RWPE2 (cell line): ENCODE measurements around the gene TMEM63A.
"Not testable (repeated sequence)": the region's sequence is repeated elsewhere in the genome, so short reads cannot be mapped to it uniquely, and the experiment has no call there.

Experiments used
- ATAC-seq: fragments of 200-7000 bp; cut with Tn5 transposase; 3 replicates; pipeline ENCODE4 v1.9.1; 2021; ENCODE audit warnings: low read depth
- DNase-seq: peaks from one replicate; pipeline ENCODE4 v3.0.0-alpha.2; 2020; ENCODE audit warnings: low spot score
- H3K27ac ChIP-seq: fragments of 450-650 bp; 2 replicates; pipeline ENCODE4 v1.5.1; 2017; ENCODE audit warnings: mild to moderate bottlenecking; ENCODE audit not compliant: poor library complexity, severe bottlenecking
- H3K27me3 ChIP-seq: fragments of 250-450 bp; sonication (Bioruptor Pico); 2 replicates; pipeline ENCODE4 v1.5.1; 2021; ENCODE audit warnings: mild to moderate bottlenecking, moderate library complexity; ENCODE audit not compliant: insufficient read depth, poor library complexity, severe bottlenecking
- H3K36me3 ChIP-seq: fragments of 250-450 bp; sonication (Bioruptor Pico); 2 replicates; pipeline ENCODE4 v1.5.1; 2020; ENCODE audit warnings: low read depth, mild to moderate bottlenecking, moderate library complexity
- H3K4me1 ChIP-seq: fragments of 250-450 bp; sonication (Bioruptor Pico); 2 replicates; pipeline ENCODE4 v1.5.1; 2021; ENCODE audit warnings: mild to moderate bottlenecking, moderate library complexity; ENCODE audit not compliant: insufficient read depth, poor library complexity, severe bottlenecking
- H3K4me3 ChIP-seq: fragments of 250-450 bp; sonication (Bioruptor Pico); 2 replicates; pipeline ENCODE4 v1.5.1; 2021; ENCODE audit warnings: mild to moderate bottlenecking, moderate library complexity; ENCODE audit not compliant: severe bottlenecking
- H3K9me3 ChIP-seq: fragments of 250-450 bp; sonication (Bioruptor Pico); 2 replicates; pipeline ENCODE4 v1.5.1; 2021; ENCODE audit warnings: mild to moderate bottlenecking, moderate library complexity; ENCODE audit not compliant: severe bottlenecking
- CTCF ChIP-seq: fragments of 450-650 bp; IDR thresholded peaks from one replicate; pipeline ENCODE4 v1.5.1; 2017; ENCODE audit warnings: mild to moderate bottlenecking, moderate library complexity; ENCODE audit not compliant: poor library complexity, severe bottlenecking

Gene TMEM63A

DNA sequence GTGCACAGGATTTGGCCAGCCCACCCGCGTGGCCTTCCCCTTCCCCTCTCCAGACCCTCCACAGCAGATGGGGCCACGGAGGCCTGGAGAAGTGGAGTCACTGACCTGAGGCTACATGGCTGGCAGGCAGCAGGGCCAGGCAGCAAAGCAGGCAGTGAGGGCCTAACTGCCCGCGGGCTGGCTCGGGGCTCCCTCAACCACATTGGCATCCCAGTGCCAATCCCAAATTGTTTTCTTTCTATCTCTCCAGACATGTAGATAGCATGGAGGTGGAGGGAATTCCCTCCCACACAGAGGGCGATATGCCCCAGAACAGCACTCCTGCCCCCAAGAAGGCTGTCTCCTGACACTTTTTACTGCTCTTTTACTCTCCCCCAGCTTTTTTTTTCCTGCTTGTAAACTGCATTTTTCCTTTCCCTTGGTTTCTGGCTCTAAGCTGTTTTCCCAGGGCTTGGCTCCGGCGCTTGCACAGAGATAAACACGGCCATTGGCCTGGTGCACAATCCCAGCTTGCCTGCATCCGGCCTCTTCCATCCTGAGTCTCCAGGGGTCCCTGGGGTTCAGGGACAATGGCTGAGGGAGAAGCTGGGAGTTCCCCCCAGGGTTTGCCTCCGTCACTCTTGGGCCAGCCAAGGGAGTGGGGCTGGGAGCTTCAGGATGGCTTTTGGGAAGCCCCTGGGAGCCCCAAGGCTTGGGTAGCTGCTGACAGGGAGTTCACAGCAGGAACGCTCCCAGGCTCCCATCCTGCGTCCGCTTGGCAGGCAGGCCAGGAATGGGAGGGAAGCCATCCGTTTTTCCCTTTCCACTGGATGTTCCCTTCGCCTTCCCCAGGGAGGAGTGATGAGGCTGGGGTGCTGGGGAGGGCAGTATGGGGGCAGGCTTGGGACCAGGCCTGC lies 65.3 kb downstream of the TMEM63A start:
- H3K27ac ChIP-seq: no peak overlapping the region
- no peak for ATAC-seq
- H3K4me1 ChIP-seq: peaks cover 14% of the 10 kb centered on the region

GRCh38 chr1:225815526-225816178 lies 66.5 kb downstream of the TMEM63A start:
- TF ChIP-seq CTCF: no peak
- H3K9me3 ChIP-seq: no peaks in the 10 kb centered on the region
- peaks cover 14% of the 10 kb centered on the region for H3K4me1 ChIP-seq

More for the DNA sequence above, 65.3 kb downstream of the TMEM63A start:
- no peaks in the 10 kb centered on the region for H3K9me3 ChIP-seq
- no peak for DNase-seq
- no peak for TF ChIP-seq CTCF
- H3K36me3 ChIP-seq: no peaks in the 10 kb centered on the region
- no peaks in the 10 kb centered on the region for H3K27me3 ChIP-seq
- no peak overlapping the region for H3K4me3 ChIP-seq

DNA sequence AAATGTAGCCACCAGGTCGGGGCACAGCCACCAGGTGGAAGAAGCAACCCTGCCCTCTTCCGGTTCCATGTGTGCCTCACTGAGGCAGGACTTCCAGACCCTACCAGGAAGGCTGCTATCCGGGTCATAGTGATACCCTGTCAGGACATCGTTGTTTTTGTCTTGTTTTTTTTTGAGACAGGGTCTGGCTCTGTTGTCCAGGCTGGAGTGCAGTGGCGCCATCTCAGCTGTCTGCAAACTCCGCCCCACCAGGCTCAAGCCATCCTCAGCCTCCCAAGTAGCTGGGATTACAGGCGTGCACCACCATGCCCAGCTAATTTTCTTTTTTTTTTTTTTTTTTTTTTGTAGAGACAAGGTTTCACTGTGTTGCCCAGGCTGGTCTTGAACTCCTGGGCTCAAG lies 67.1 kb downstream of the TMEM63A start:
- not testable (repeated sequence) for H3K36me3 ChIP-seq, H3K4me3 ChIP-seq, DNase-seq, H3K9me3 ChIP-seq, H3K27ac ChIP-seq, H3K27me3 ChIP-seq, ATAC-seq
- peaks cover 14% of the 10 kb centered on the region for H3K4me1 ChIP-seq

More at GRCh38 chr1:225815526-225816178, 66.5 kb downstream of the TMEM63A start:
- no peak overlapping the region for H3K27ac ChIP-seq
- DNase-seq (no peak), ATAC-seq (no peak)
- no peaks in the 10 kb centered on the region for H3K36me3 ChIP-seq
- no peaks in the 10 kb centered on the region for H3K27me3 ChIP-seq
- no peak overlapping the region for H3K4me3 ChIP-seq

- no peaks in the 10 kb centered on the region for H3K9me3 ChIP-seq
- H3K36me3 ChIP-seq: no peaks in the 10 kb centered on the region
- no peak overlapping the region for H3K27ac ChIP-seq
- ATAC-seq (no peak), DNase-seq (no peak)
- H3K27me3 ChIP-seq: no peaks in the 10 kb centered on the region
- TF ChIP-seq CTCF: no peak
- H3K4me1 ChIP-seq: peaks cover 14% of the 10 kb centered on the region
- H3K4me3 ChIP-seq: no peak overlapping the region
Observed at GRCh38 chr1:225814381-225814780, 67.8 kb downstream of the TMEM63A start.

DNA sequence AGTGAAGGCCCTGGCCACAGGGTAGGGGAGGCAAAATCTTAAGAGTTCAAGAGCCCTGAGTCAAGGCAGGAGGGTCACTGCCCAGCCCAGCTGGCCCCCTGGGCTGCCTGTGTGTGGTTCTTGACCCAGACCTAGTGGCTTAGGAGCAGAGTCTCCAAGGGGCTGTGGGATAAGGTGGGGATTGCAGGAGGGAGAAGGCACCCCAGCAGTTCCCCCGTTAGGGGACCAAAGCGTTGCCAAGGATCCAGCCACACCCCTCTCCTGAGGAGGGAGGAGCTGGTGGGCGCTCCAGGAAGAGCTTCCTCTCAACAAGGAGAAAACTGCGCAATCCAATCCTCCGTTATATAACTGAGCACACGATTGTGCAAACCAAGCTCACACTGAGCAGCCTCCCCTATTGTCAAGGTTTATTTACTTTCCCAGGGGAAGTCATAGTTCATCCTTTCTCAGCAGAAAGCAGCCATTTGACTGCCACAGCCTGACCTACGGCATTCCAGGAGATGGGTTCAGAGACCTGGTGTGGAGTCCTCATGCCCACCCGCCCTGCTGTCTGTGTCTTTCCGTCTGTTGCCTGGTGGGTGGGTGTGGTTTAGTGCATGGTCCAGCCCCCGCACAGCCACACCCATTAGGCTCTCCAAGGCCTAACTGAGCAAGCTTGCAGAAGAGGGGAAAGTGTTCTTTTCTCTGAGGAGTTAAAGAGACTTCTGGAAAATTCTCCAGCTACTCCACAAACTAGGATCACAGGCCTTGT lies 68.8 kb downstream of the TMEM63A start:
- H3K27ac ChIP-seq: peak overlapping the region; percentile 20
- no peaks in the 10 kb centered on the region for H3K9me3 ChIP-seq
- H3K27me3 ChIP-seq: no peaks in the 10 kb centered on the region
- no peak for TF ChIP-seq CTCF
- no peaks in the 10 kb centered on the region for H3K36me3 ChIP-seq
- H3K4me1 ChIP-seq: peaks cover 14% of the 10 kb centered on the region
- no peak overlapping the region for H3K4me3 ChIP-seq
- no peak for DNase-seq
- peak; percentile 64 for ATAC-seq
